Spleen (tissue), 7 donors: ENCODE data around the gene PCGF3.

Experiments used
- POLR2A ChIP-seq, 3 donors: fragments of 450-650 bp; IDR thresholded peaks; one replicate each; pipeline ENCODE4 v1.5.1; 2017; ENCODE audit warnings: antibody characterized with exemption in 3 of 3, mild to moderate bottlenecking in 1 of 3
- POLR2AphosphoS5 ChIP-seq, 3 donors: sonication (generic); formaldehyde crosslinking; IDR thresholded peaks; one replicate each; pipeline ENCODE4 v1.5.1; 2017; ENCODE audit warnings: antibody characterized with exemption in 3 of 3
- TF ChIP-seq, protein P1 (sequence below), 11 experiments: fragments of 200-600 bp in 7 of 11; fragments of 450-650 bp in 4 of 11; sonication (generic) in 4 of 11; IDR thresholded peaks in 8 of 11; conservative IDR thresholded peaks in 3 of 11; 1 replicate in 7 of 11; 2 replicates in 4 of 11; pipeline versions ENCODE4 v1.4.0 to v1.8.0; 2016 to 2021; ENCODE audit warnings: antibody characterized with exemption in 11 of 11, inconsistent platforms in 4 of 11, mild to moderate bottlenecking in 1 of 11
- donor health status: DM: no; HTN: no; CAD: no; lungs with moderate emphysema.
- donor health status: DM: no; HTN: no; CAD: no.
- donor health status: DM: no; HTN: no; CAD: no.

DNA sequence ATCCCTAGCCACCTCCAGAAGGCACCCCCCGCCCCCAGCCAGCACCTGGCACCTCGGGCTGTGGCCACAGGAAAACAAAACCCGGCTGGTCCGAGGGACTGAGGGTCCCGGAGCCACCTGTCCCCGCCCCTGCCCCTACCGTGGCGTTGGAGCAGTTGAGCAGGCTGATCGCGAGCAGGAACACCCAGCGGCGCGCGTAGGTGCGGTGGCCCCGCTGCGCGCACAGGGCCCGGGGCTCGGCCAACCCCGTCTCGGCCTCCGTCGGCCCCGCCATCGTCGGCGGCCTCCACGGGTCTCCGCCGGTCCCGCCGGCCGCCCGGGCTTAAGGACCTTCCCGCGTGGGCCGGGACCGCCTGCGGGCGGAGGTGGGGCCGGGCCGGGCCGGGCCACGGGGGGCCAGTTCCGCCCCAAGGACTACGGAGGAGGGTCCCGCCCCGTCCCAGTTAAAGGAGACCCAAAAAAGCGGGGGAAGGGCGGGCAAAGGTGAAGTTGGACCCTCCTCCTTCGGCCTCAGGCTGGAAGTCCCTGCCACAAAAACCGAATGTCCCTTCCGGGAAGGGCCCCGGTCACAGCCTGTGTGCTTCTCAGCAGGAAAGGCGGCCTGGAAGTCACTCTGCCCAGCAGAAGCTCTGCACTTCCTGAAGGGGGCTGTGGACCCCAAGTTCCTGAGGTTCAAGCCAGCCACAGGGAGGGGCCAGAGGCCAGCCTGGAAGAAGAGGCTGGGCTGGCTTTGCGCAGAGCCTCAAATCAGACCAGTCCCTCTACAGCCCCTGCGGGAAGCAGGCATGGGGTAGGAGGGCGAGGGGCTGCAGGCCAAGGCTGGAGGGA is 16.6 kb upstream of the PCGF3 start, which contains the start of gene SLC49A3:
- TF ChIP-seq, protein P1, sequence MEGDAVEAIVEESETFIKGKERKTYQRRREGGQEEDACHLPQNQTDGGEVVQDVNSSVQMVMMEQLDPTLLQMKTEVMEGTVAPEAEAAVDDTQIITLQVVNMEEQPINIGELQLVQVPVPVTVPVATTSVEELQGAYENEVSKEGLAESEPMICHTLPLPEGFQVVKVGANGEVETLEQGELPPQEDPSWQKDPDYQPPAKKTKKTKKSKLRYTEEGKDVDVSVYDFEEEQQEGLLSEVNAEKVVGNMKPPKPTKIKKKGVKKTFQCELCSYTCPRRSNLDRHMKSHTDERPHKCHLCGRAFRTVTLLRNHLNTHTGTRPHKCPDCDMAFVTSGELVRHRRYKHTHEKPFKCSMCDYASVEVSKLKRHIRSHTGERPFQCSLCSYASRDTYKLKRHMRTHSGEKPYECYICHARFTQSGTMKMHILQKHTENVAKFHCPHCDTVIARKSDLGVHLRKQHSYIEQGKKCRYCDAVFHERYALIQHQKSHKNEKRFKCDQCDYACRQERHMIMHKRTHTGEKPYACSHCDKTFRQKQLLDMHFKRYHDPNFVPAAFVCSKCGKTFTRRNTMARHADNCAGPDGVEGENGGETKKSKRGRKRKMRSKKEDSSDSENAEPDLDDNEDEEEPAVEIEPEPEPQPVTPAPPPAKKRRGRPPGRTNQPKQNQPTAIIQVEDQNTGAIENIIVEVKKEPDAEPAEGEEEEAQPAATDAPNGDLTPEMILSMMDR (IDR thresholded peaks at IDR 0.05 in 8 of 11, conservative IDR thresholded peaks at IDR 0.05 in 3 of 11), result no peak
- TF ChIP-seq POLR2A (IDR thresholded peaks at IDR 0.05) (no peak), POLR2AphosphoS5 (IDR thresholded peaks at IDR 0.05) (peak in 2 of 3 donors; percentile 44 to 56)
